GM23338 (cell line): ENCODE results near the gene GPR55. TPM values are rescaled to one million over a fixed set of nuclear protein-coding genes. Genes with fewer than 3 reads are reported as not detected.

Experiments
- ATAC-seq: fragments of 200-7000 bp; cut with Tn5 transposase; 3 replicates; pipeline ENCODE4 v1.9.1; 2020
- DNase-seq: peaks from one replicate; pipeline ENCODE4 v3.0.0-alpha.2; 2015; ENCODE audit warnings: low spot score
- H2AFZ ChIP-seq: fragments of 200-600 bp; sonication (generic); 2 replicates; pipeline ENCODE4 v1.8.0; 2016; ENCODE audit warnings: antibody characterized with exemption, mild to moderate bottlenecking, moderate library complexity
- H3F3A ChIP-seq: fragments of 200-600 bp; sonication (generic); replicated peaks from 2 replicates; pipeline ENCODE4 v1.8.0; 2017; ENCODE audit warnings: antibody characterized with exemption, mixed run types, low read depth
- H3K27ac ChIP-seq: fragments of 200-600 bp; sonication (generic); 2 replicates; pipeline ENCODE4 v1.6.1; 2016; ENCODE audit warnings: low read depth
- H3K27me3 ChIP-seq: fragments of 200-600 bp; sonication (generic); 2 replicates; pipeline ENCODE4 v1.8.0; 2016; ENCODE audit warnings: mild to moderate bottlenecking, mixed run types, moderate library complexity; ENCODE audit not compliant: insufficient read depth
- H3K36me3 ChIP-seq: fragments of 200-600 bp; sonication (generic); 2 replicates; pipeline ENCODE4 v1.8.0; 2016; ENCODE audit warnings: mild to moderate bottlenecking; ENCODE audit not compliant: insufficient read depth
- H3K4me1 ChIP-seq: fragments of 200-600 bp; sonication (generic); 2 replicates; pipeline ENCODE4 v1.8.0; 2016; ENCODE audit warnings: mild to moderate bottlenecking, moderate library complexity; ENCODE audit not compliant: insufficient read depth
- H3K4me2 ChIP-seq: fragments of 200-600 bp; sonication (generic); 2 replicates; pipeline ENCODE4 v1.7.1; 2017; ENCODE audit warnings: mixed run types
- H3K4me3 ChIP-seq: fragments of 200-600 bp; sonication (generic); 2 replicates; pipeline ENCODE4 v1.6.1; 2016; ENCODE audit warnings: mixed run types
- H3K79me2 ChIP-seq: fragments of 200-600 bp; sonication (generic); replicated peaks from 2 replicates; pipeline ENCODE4 v1.8.0; 2017; ENCODE audit warnings: mild to moderate bottlenecking; ENCODE audit not compliant: insufficient read depth
- H3K9me2 ChIP-seq: fragments of 200-600 bp; sonication (generic); 2 replicates; pipeline ENCODE4 v1.8.0; 2017; ENCODE audit not compliant: insufficient read depth
- H4K20me1 ChIP-seq: fragments of 200-600 bp; sonication (generic); replicated peaks from 2 replicates; pipeline ENCODE4 v1.8.0; 2017; ENCODE audit warnings: mild to moderate bottlenecking; ENCODE audit not compliant: insufficient read depth
- H3K27ac Mint-ChIP-seq: 2 replicates; pipeline ENCODE4 v1.8.0; 2020; ENCODE audit warnings: inconsistent platforms, mild to moderate bottlenecking, moderate library complexity, mixed read lengths
- H3K27me3 Mint-ChIP-seq: 3 replicates; pipeline ENCODE4 v1.8.0; 2022; ENCODE audit warnings: low read depth, mild to moderate bottlenecking, moderate library complexity, mixed read lengths, inconsistent platforms; ENCODE audit not compliant: insufficient read depth, poor library complexity
- H3K36me3 Mint-ChIP-seq: 3 replicates; pipeline ENCODE4 v1.8.0; 2021; ENCODE audit warnings: low read depth, mild to moderate bottlenecking, inconsistent platforms, moderate library complexity, mixed read lengths
- H3K4me1 Mint-ChIP-seq: 3 replicates; pipeline ENCODE4 v1.8.0; 2020; ENCODE audit warnings: mild to moderate bottlenecking, inconsistent platforms, mixed read lengths
- H3K4me3 Mint-ChIP-seq: 3 replicates; pipeline ENCODE4 v1.8.0; 2021; ENCODE audit warnings: moderate library complexity, mild to moderate bottlenecking, inconsistent platforms, mixed read lengths
- H3K9me3 Mint-ChIP-seq: 3 replicates; pipeline ENCODE4 v1.8.0; 2020; ENCODE audit warnings: moderate library complexity, mild to moderate bottlenecking, inconsistent platforms, mixed read lengths
- CTCF ChIP-seq, 2 experiments: fragments of 200-600 bp in 1 of 2; sonication (generic) in 1 of 2; conservative IDR thresholded peaks; 2 replicates each; pipeline versions ENCODE4 v1.5.1 to v1.6.1; 2016 to 2017; ENCODE audit warnings: antibody characterized with exemption in 2 of 2, low read depth in 2 of 2, mild to moderate bottlenecking in 2 of 2, moderate library complexity in 1 of 2
- ETS1 ChIP-seq: IDR thresholded peaks from 2 replicates; pipeline ENCODE4 v1.6.1; 2016; ENCODE audit warnings: antibody characterized with exemption
- EZH2 ChIP-seq: fragments of 200-600 bp; sonication (generic); IDR thresholded peaks from one replicate; pipeline ENCODE4 v1.8.0; 2017; ENCODE audit warnings: antibody characterized with exemption, mild to moderate bottlenecking, low read depth; ENCODE audit not compliant: unreplicated experiment
- EZH2phosphoT487 ChIP-seq: fragments of 200-600 bp; sonication (generic); IDR thresholded peaks from one replicate; pipeline ENCODE4 v1.8.1; 2018; ENCODE audit warnings: antibody characterized with exemption; ENCODE audit not compliant: unreplicated experiment
- JUNB ChIP-seq: IDR thresholded peaks from one replicate; pipeline ENCODE4 v1.6.1; 2016; ENCODE audit warnings: antibody characterized with exemption; ENCODE audit not compliant: unreplicated experiment
- NANOG ChIP-seq: IDR thresholded peaks from 2 replicates; pipeline ENCODE4 v1.6.1; 2016; ENCODE audit warnings: antibody characterized with exemption, borderline replicate concordance
- POLR2AphosphoS5 ChIP-seq: IDR thresholded peaks from 2 replicates; pipeline ENCODE4 v1.6.1; 2016; ENCODE audit warnings: antibody characterized with exemption, low read depth
- STAT1 ChIP-seq: IDR thresholded peaks from one replicate; pipeline ENCODE4 v1.6.1; 2016; ENCODE audit warnings: antibody characterized with exemption; ENCODE audit not compliant: unreplicated experiment
- ZNF114 ChIP-seq: fragments of 250-450 bp; sonication (Bioruptor Pico); IDR thresholded peaks from 2 replicates; pipeline ENCODE4 v1.5.0; 2020; ENCODE audit warnings: mild to moderate bottlenecking, moderate library complexity
- ZNF331 ChIP-seq: fragments of 250-450 bp; sonication (Bioruptor Pico); IDR thresholded peaks from 2 replicates; pipeline ENCODE4 v1.5.0; 2020; ENCODE audit warnings: low read depth, mild to moderate bottlenecking, moderate library complexity
- ZNF462 ChIP-seq: fragments of 250-450 bp; sonication (Bioruptor Pico); IDR thresholded peaks from 2 replicates; pipeline ENCODE4 v1.5.0; 2020; ENCODE audit warnings: mild to moderate bottlenecking, moderate library complexity
- polyA plus RNA-seq: library from polyadenylated mRNA; unstranded; fragments of >200 nt; fragmentation: Nextera tagmentation; extraction: Ambion mirVana; gene quantifications from 2 replicates; pipeline ENCODE4 v1.2.1, GENCODE V29; 2016
- total RNA-seq: library from RNA; depleted of rRNA; stranded (reverse); fragments of >200 nt; shearing (Covaris generic); gene quantifications from 2 replicates; pipeline ENCODE4 v1.2.3, GENCODE V29; 2014

Gene GPR55
- total and polyA plus RNA-seq, 2 experiments from 2014 or later: not detected

- TF ChIP-seq CTCF (conservative IDR thresholded peaks at IDR 0.05; ENCODE audit: low read depth in 2 of 2) (no peak), NANOG (no peak), EZH2 (no peak), ZNF331 (CRISPR knock-in tag) (no peak), POLR2AphosphoS5 (no peak), JUNB (no peak), EZH2phosphoT487 (no peak)
These were observed 33.5 kb downstream of the GPR55 start (continued) for GRCh38 chr2:230891509-230891908.

GRCh38 chr2:230891064-230891463 is 34.0 kb downstream of the GPR55 start:
- no peak overlapping the region for H3K4me3 Mint-ChIP-seq
- Histone ChIP-seq H3K79me2 (no peaks in the 10 kb centered on the region), H3K4me3 (no peak overlapping the region), H3F3A (no peaks in the 10 kb centered on the region), H3K9me2 (no peaks in the 10 kb centered on the region), H2AFZ (no peak overlapping the region), H3K27me3 (no peaks in the 10 kb centered on the region), H3K4me2 (no peak overlapping the region), H3K27ac (no peak overlapping the region), H4K20me1 (no peaks in the 10 kb centered on the region), H3K4me1 (peaks cover 7% of the 10 kb centered on the region; the same call in 1 of the 2 replicates), H3K36me3 (no peaks in the 10 kb centered on the region)
- peaks cover 8% of the 10 kb centered on the region for H3K27me3 Mint-ChIP-seq
- H3K36me3 Mint-ChIP-seq: no peaks in the 10 kb centered on the region; the same call in 2 of the 3 replicates
- no peaks in the 10 kb centered on the region; the same call in 2 of the 3 replicates for H3K9me3 Mint-ChIP-seq
- ATAC-seq (no peak), DNase-seq (no peak)
- peaks cover 25% of the 10 kb centered on the region for H3K4me1 Mint-ChIP-seq
- H3K27ac Mint-ChIP-seq: no peak overlapping the region
- no peak for TF ChIP-seq ZNF331 (CRISPR knock-in tag)
- no peak for TF ChIP-seq ZNF114 (CRISPR knock-in tag)
- TF ChIP-seq EZH2phosphoT487: no peak
- TF ChIP-seq CTCF (conservative IDR thresholded peaks at IDR 0.05; ENCODE audit: low read depth in 2 of 2): no peak
- TF ChIP-seq NANOG: no peak
- TF ChIP-seq ETS1: no peak
- no peak for TF ChIP-seq POLR2AphosphoS5
- no peak for TF ChIP-seq STAT1
- no peak for TF ChIP-seq ZNF462 (CRISPR knock-in tag)
